HG02571 (cell line): ENCODE results near the gene YPEL2.

Experiments used
- ATAC-seq: cut with Tn5 transposase; IDR thresholded peaks from one replicate; pipeline ENCODE4 v1.9.1; 2021; ENCODE audit warnings: mild to moderate bottlenecking, moderate library complexity; ENCODE audit not compliant: unreplicated experiment

Gene YPEL2

DNA sequence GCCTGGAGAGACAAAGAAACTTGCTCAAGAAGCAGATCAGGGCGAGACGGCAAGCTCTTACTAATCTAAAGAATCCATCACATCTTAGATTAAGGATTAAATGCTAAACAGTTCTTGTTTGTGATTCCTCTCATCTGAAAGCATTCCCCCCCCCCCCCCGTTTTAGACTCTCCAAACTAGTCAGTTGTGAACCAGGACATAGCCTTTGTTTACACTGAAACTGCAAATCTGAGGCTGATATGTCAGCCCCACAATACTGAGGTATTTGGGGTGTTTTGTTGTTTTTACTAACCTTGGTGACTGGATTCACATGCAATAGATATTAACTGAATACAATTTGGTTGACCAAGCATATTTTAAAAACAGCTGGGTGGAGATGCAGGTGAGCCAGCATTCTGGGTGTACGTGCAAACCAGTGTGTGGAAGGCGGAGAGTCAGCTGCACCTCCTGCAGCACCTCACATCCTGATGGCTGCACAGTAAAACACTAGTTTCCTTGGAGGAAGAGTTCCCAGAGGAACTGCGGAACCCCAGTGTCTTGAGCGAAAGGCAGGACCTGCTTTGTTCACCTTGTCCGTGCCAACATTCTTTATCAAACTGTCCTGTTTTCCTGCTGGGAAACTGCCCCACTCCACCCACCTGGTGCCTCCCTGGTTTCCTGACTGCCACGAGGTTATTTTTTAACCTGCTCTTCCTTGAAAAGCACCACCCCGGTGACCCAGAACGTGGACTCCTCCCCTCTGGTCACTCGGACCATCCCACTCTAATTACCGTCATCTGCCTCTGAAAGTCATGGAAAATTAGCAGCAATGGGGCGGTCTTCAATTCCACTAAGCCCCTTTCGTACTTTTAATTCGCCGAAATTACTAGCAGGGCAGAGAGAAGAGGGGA lies 1.2 kb upstream of the YPEL2 start:
- ATAC-seq, result no peak

DNA sequence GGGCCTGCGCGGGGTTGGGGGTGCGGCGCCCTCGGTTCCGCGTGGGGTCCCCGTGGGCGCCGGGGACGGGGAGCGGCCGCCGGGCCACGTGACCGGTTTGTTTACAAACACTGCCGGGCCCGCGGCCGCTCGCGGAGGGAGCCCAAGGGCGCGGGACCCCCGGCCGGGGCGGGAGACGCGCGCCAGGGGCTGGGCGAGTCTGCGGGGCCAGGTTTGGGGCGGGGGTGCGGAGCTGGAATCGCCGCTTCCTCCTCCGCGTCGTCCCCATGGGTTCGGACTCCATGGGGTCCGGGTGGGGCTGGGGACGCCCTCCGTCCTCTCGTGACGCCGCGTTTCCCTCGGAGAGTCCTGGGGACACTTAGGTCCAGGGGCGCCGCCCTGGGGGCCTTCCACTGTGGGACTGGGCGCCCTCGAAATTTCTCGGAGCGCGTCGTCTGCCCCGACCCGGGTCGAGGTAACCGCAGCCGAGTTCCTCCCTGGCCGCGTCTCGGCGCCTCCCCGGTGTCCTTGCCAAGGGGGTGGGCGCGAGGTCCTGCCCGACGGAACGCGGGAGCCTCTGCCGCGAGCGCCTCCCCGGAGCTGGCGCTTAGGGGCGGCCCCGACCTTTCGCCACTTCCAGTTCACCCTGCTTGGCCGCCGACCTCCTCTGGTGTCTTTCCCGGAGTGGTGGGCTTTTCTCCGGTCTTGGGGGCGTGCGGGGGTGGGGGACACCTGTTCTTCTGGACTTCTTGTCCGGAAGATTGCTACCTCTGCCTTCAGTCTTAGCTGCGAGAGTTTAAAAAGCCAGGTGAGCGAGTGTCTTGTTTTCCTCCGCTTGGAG lies 684 bp downstream of the YPEL2 start:
- ATAC-seq, result peak; percentile 32

DNA sequence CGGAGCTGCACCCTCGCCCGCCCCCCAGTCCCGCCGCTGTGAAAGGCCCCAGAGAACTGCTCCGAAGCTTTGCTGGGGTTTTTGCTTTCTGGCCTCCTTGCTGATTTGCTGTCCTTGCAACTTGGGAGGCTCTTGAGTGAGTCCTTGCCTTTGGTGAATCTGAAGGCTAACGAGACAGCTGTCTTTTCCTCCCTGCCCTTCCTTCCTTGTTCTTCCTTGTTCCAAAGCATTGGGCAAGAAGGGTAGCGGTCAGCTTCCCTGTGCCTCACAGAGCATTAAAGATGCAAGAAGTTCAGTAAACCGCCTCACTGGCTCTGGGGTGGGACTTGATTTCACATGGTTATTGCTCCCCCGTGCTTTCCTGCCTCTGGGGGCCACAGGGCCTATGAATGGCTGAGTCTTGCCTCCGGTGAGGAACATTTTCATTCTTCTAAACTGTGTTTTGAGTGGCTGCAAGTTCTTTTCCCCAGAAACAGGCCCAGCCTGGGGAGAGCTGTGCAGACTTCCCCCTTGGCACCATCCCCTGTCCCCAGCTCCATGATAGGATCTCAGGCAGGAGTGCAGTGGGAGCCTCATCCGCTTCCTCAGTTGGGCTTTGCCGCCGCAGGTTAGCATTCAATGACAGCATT lies 1.4 kb downstream of the YPEL2 start:
- no peak for ATAC-seq

DNA sequence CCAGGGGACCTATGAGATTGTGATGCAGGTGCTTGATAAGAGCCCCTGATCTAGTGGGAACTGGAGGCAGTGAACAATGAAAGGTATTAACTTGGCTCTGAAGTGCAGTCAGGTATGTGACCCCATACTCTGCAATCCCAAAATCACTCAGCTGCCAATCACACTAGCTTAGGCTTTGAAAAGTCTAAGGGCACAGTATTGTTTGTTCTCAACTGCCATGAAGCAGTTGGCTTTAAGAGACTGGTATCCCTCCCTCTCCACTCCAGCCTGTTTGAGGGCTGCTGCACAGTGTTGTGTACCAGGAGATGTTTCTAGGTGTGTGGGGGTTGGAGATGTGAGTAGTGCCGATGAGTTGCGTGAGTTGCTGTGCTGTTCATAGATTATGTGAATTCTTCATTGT lies 2.4 kb downstream of the YPEL2 start:
- no peak for ATAC-seq

DNA sequence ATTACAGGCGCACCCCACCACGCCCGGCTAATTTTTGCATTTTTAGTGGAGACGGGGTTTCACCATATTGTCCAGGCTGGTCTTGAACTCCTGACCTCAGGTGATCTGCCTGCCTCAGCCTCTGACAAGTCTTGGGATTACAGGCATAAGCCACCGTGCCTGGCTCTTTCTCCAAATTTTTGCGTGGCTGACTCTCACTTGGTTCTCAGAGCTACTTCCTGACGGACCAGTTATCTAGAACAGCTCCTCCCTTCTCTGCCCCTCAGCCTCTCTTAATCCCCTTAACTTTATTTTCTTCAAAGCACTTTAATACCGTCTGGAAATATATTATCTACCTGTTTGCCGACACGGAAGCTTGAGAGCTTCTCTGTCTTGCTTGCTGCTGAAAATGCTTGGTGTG lies 4.2 kb downstream of the YPEL2 start:
- no peak for ATAC-seq

DNA sequence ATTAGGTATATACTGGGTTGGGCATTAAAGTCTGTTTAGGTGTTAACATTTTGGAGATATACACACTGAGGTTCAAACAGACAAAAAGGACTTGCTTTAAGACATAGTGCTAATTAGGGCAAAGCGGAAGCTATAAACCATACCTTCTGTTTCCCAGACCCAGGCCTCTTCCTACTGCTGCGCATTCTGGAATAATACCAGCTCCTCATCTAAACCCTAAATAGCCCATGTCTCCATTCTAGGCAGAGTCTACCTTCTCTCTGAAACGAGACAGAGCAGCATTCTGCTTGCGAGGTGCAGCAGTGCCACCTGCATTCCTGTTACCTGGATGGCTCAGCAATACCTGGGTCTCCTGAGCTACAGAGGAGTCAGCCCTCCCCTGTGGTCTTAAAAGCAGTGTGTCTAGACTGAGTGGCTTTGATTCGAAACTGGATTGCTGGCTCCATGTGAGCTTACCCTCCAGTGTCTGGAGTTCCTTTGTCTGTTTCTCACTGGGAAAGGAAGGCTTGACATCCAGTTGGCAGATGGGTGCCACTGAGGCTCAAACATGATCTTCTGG lies 6.4 kb downstream of the YPEL2 start:
- ATAC-seq, result no peak

DNA sequence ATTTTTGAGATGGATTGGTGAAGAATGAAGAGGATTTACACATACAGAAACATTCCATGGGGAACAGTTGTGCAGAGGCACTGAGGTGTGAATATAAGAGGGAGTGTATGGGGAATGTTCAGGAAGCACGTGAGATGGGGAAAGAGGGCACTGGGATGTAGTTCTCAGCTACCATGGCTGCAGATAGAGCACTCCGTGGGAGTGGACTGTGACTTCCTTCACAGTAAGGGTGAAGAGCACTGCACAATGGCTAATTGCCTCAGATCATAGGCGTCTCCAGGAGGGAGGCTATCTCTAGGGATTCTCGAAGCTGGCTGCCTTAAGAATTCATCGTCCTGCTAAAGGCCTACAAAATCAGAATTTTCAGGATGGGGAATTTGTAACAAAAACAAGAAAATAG lies 7.0 kb downstream of the YPEL2 start:
- ATAC-seq, result no peak

DNA sequence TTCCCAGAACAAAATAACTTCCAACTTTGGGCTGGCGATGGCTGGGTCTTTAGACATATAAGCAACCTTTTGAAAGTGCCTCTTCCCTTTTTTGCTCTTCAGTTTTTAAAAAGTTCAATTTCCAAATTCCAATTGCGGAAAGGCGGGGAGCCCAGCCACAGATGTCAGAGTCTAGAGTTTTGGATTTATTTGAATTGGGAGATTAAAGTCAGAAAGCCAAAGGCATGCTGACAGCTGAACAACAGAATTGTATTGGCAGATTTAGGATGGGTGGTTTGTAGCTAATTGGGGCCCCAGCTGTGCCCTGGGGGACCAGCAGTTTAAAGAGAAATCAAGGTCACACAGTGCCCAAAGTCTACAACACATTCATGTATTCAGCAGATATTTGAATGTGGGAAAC lies 10.5 kb downstream of the YPEL2 start:
- ATAC-seq, result no peak

DNA sequence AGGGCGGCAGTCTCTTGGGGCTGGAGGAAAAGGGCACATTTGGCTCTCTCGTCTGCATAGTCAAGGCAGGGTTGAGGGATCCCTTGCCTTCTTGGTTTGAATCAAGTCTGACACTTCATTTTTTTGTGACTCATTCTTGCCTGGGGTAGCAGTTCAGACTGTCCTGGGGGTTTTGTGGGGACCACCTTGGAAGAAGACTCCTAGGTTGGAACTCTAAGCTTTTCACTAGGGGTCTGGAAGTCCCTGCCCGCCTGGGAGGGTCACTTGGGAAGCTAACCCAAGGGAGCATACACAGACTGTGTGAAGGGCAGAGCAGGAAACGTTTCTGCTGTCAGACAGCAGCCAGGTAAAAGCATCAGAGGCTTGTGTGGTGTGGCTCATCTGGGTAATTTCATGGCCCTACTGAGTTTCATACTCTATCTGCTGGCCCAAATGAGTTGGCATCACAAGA lies 11.3 kb downstream of the YPEL2 start:
- ATAC-seq, result no peak

DNA sequence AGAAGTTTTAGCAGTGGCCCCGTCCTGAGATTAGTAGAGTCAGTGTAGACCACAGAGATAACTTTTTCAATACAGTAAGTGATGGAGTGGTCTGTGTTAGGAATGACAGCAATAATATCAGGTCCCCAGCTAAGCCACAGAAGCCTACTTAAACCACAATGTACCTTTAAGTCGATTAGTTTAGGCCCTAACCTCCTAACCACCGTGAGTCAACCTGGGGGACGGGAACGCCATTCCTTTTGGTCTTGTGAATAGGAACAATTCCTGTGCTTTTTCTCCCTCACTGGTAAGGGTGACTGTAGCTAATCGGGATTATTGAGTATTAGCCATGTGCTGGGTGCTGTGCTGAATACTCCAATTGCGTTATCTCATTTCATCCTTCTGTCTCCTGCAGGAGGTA lies 14.0 kb downstream of the YPEL2 start:
- no peak for ATAC-seq

DNA sequence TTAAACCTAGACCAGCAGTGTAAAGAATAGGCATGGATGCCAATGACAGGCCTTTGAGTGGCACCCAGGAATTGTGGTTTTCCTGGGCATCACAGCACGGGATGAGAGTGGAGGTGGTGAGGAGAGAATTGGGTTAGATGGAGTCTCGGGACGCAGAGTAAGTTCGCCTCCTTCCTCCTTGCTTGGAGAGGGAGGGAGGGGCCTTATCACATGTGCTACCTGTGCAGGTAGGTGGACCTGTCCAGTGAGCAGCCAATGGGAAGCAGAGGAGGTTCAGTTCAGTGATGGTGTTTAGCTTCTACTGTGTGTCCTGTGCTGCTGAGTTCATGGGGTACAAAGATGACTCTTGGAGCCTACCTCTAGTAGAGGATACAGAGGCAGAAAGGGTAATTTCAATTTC lies 14.9 kb downstream of the YPEL2 start:
- no peak for ATAC-seq

DNA sequence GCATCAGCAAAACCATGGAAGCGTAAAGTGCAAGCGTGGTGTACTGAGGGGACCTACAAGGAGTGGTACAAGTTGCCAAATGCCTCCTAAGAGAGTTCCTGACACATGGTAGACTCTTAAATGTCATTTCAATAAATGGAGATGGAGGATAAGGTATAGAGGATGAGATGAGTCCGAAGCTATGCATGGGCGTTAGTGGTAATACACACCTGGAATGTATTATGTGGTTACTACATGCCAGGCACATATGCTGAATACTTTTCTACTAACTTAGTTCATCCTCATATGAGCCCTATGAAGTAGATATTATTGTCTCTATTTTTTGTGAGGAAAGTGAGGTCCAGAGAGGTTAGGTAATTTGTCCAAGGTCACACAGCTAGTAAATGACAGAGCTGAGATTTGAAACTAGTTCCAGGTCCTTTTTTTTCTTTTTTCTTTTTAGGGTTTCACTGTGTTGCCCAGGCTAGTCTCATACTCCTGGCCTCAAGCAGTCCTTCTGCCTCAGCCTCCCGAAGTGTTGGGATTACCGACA lies 15.5 kb downstream of the YPEL2 start:
- ATAC-seq, result no peak

DNA sequence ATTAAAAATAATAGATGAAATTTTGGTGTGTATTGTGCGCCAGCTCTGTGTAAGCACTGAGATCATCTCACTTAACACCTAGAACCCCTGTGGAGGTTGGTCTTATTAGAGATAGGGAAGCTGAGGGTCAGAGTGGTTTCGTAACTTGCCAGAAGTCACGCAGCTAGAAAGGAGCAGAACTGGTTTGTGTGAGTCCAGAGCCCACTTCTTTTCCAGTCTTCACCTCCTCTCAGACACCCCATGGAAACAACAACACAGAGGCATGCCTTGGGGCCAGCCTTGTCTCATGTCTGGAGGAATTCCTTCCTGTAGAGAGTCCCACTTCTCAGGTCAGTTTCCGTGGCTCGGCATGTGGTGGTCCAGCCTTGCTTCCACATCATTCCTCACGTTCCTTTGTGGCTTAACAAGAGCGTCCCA lies 16.5 kb downstream of the YPEL2 start:
- ATAC-seq, result no peak

DNA sequence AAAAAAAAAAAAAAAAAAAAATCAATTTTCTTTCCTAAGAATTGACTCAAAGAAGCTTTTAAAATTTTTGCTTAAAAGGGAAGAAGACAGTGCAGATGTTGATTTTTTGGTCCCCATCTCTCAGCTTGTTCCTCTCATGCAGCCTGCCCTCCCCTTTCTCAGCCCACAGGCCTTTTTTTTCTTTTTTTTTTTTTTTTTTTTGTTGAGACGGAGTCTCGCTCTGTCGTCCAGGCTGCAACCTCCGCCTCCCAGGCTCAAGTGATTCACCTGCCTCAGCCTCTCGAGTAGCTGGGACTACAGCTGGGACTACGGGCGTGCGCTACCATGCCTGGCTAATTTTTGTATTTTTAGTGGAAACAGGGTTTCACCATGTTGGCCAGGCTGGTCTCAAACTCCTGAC lies 17.7 kb downstream of the YPEL2 start:
- ATAC-seq, result no peak

DNA sequence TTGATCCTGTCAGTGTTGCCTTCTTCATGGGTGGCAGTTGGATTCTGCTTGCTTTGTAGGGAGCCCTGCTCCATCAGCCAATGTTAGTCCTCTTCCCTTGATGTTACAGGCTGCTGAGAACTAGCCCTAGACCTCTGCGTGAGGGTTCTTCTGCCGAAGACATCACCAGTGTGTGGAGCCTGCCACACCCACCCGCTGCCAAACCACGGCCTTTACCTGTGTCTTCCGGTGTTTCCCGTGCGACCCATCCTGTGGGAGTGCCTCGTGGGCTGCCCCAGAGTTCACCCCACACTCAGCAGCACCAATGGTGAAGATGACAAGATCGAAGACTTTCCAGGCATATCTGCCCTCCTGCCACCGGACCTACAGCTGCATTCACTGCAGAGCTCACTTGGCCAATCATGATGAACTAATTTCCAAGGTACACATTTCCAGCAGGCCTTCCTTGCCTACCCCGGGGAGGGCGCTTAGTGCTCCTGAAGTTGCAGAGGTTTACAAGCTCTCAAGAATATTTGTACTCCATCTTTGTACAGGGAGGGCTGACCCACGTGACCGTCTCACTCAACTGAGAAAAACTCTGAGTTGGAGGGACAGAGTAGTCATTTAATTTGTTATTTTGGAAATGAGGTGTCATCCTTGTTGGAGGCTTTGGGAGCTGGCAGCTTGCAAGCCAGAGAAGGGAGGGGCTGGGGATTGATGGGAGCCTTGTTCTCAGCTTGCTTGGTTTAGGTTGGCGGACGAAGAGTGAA lies 21.8 kb downstream of the YPEL2 start:
- no peak for ATAC-seq

DNA sequence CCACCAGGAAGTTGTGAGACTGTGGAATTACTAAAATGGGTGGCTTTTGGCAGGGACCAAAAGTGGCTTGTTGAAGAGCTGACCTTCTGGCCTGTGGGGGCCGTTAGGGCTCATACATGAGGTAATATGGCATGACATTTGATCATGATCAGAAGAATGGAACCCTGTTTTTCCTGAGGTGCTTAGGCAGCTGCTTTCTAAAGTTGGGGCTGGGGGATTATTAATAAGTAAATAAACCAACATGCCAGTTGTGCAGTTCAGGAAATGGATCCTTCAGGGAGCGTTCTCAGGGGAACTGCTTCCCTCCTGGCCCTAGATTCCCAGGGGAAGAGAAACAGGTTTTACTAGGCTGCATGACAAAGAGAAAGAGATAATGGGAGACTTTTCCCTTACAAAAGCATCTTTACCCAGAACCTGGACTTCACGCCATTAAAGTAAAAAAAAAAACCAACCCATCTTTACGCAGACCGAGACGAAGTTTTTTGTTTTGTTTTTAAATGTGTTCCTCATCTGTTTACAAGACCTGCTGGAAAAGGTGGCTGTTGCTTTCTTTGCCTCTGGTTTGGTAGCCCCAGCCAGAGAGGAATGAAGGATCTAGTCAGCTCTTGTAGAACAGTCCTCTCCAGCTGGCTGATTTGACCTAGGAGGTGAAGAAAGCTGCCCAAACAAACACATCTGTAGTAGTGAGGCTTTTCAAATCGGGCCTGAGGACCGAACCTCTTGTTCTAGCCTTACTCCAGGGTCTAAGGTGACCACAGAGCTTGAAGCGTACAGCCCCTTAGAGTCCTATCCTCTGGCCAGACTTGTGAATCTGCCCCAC lies 22.7 kb downstream of the YPEL2 start:
- no peak for ATAC-seq

DNA sequence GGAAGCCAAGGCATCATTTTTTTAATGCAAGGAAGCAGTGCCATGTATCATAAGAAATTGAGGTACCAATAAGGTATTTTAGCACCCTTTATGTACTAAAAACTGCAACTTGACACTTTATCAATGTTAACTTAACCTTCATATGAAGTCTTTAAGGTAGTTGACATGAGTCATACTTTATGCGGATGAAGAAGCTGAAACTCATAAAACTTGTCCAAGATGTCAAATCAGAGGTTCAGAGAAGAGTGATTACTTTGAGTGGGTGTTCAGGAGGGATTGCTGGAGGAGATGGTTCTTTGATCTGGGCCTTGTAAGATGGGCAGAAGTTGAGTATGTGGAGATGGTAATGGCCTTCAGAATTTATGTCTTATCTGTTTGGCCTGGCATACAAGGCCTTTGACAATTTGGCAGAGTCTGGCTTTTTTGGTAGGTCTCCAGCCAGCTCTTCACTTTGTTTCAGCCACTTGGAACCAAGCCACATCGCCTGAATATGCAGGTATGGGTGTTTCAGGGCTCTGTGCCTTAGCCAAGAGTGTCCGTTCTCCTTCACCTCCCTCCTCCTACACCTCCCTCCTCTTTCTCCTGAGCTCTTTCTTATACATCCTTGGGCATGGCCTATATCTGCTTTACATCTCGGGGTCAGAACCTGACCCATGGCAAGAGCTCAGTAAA lies 23.7 kb downstream of the YPEL2 start:
- ATAC-seq, result no peak

DNA sequence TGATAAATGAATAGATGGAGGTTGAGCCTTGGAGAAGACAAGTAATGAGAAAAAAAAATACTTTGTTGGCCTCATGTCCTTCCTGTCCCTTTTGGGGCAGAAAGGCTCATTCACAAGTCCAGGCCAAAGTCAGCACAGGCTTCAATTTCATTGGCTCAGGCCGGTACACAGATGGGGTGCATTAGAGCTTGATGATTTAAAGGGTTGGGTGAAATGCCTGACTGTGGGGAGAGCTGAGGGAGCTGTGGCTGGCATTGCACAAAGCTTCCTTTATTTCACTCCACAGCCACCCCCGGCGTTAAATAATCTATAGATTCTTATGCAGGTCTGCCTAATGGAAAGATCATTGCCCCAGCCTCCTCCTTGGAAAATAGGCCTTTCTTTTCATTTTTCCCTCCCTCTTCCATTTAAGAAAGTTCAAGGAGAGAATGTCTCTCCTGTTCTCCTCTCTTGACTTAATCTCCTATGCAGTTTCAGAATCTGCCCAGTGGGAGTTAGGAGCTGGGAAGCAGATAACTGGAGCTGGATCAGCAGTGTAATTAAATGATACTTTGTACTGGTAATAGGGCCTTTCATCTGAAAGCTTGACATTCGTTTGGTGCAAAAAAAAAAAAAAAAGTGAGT lies 24.4 kb downstream of the YPEL2 start:
- no peak for ATAC-seq
